ENCODE measurements around the gene CCDC87.

The CCDC87 gene

DNA sequence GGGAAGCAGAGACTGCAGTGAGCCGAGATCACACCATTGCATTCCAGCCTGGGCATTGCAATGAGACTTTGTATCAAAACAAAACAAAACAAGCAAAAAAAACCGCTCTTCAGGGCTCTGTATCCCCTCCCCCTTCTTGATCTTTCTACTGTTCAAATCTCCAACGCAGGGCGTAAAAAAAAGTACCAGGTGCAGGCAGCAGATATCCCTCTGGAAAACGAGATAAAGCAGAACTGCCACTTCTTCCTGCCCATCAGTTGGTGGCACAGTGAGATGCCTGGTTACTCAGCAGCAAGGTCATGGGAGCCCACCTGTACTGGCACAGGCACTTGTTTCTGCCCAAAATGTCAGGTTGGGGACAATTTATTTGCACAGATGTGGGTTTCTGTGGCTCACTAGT is 11.3 kb upstream of the CCDC87 start:
- Histone ChIP-seq H3K36me3 (ENCODE audit: insufficient read depth) (no peaks in the 10 kb centered on the region), H3K4me3 (IDR thresholded peaks at IDR 0.05; ENCODE audit: insufficient read depth, low read depth, low read length) (no peak overlapping the region), H3K79me2 (ENCODE audit: insufficient read depth, low read depth) (no peaks in the 10 kb centered on the region), H3K4me2 (no peak overlapping the region), H3K9ac (no peak overlapping the region), H3K27me3 (ENCODE audit: insufficient read depth, low read depth) (no peaks in the 10 kb centered on the region), H2AFZ (ENCODE audit: low read depth) (no peak overlapping the region), H4K20me1 (ENCODE audit: insufficient read depth) (no peaks in the 10 kb centered on the region), H3K4me1 (ENCODE audit: low read depth, poor library complexity, severe bottlenecking) (no peaks in the 10 kb centered on the region), H3K27ac (no peak overlapping the region)
- TF ChIP-seq, protein P1, sequence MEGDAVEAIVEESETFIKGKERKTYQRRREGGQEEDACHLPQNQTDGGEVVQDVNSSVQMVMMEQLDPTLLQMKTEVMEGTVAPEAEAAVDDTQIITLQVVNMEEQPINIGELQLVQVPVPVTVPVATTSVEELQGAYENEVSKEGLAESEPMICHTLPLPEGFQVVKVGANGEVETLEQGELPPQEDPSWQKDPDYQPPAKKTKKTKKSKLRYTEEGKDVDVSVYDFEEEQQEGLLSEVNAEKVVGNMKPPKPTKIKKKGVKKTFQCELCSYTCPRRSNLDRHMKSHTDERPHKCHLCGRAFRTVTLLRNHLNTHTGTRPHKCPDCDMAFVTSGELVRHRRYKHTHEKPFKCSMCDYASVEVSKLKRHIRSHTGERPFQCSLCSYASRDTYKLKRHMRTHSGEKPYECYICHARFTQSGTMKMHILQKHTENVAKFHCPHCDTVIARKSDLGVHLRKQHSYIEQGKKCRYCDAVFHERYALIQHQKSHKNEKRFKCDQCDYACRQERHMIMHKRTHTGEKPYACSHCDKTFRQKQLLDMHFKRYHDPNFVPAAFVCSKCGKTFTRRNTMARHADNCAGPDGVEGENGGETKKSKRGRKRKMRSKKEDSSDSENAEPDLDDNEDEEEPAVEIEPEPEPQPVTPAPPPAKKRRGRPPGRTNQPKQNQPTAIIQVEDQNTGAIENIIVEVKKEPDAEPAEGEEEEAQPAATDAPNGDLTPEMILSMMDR (conservative IDR thresholded peaks at IDR 0.05; ENCODE audit: low read depth, low read length): no peak

DNA sequence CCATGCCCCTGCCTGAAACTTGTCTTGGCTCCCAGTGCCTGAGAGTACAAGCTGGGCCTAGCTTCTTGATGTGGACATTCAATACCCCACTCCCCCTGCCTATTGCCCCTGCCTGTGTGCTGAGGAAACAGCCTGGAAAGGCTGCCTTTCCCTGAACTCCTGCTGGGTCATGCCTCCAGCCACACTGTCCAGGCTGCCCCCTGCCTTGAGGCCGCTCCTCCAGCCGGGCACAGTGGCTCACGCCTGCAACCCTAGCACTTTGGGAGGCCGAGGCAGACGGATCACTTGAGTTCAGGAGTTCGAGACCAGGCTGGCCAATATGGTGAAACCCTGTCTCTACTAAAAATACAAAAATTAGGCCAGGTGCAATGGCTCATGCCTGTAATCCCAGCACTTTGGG is 10.2 kb upstream of the CCDC87 start:
- no peaks in the 10 kb centered on the region for H4K20me1 ChIP-seq (ENCODE audit: insufficient read depth)
- TF ChIP-seq, protein P1 (conservative IDR thresholded peaks at IDR 0.05; ENCODE audit: low read depth, low read length): no peak
- no peaks in the 10 kb centered on the region for H3K36me3 ChIP-seq (ENCODE audit: insufficient read depth)
- H3K27ac ChIP-seq: no peak overlapping the region
- no peak overlapping the region for H3K4me2 ChIP-seq
- no peaks in the 10 kb centered on the region for H3K79me2 ChIP-seq (ENCODE audit: insufficient read depth, low read depth)
- no peak overlapping the region for H2AFZ ChIP-seq (ENCODE audit: low read depth)
- H3K4me3 ChIP-seq (IDR thresholded peaks at IDR 0.05; ENCODE audit: insufficient read depth, low read depth, low read length): no peak overlapping the region
- H3K4me1 ChIP-seq (ENCODE audit: low read depth, poor library complexity, severe bottlenecking): no peaks in the 10 kb centered on the region
- H3K27me3 ChIP-seq (ENCODE audit: insufficient read depth, low read depth): no peaks in the 10 kb centered on the region
- no peak overlapping the region for H3K9ac ChIP-seq

DNA sequence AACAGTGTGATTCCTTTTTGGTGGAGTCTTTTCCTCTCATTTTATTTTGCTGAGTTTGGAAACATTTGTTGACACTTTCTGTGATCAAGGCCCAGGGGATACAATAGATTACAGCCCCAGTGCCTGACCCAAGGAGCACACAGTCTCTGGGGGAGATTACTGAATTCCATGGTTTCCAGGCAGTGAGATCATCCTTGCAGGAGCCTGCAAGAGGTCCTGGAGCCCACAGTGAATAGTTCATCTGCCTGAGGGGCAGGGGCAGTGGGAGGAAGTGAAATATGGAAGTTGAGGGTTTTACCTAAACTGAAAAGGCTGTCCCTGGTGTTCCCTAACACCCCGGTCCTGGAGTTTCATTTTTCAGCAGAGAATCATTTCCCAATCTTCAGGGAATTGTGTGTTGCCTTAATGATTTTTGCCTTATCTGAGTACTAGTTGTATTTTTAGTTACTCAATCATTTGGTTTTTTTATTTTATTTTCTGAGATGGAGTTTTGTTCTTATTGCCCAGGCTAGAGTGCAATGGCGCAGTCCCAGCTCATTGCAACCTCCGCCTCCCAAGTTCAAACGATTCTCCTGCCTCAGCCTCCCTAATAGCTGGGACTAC is 7.9 kb upstream of the CCDC87 start:
- Histone ChIP-seq H4K20me1 (ENCODE audit: insufficient read depth) (no peaks in the 10 kb centered on the region), H3K4me1 (ENCODE audit: low read depth, poor library complexity, severe bottlenecking) (no peaks in the 10 kb centered on the region), H2AFZ (ENCODE audit: low read depth) (no peak overlapping the region), H3K4me3 (IDR thresholded peaks at IDR 0.05; ENCODE audit: insufficient read depth, low read depth, low read length) (no peak overlapping the region), H3K27ac (no peak overlapping the region), H3K4me2 (no peak overlapping the region), H3K27me3 (ENCODE audit: insufficient read depth, low read depth) (no peaks in the 10 kb centered on the region), H3K79me2 (ENCODE audit: insufficient read depth, low read depth) (no peaks in the 10 kb centered on the region), H3K36me3 (ENCODE audit: insufficient read depth) (no peaks in the 10 kb centered on the region), H3K9ac (no peak overlapping the region)
- TF ChIP-seq, protein P1 (conservative IDR thresholded peaks at IDR 0.05; ENCODE audit: low read depth, low read length): no peak

DNA sequence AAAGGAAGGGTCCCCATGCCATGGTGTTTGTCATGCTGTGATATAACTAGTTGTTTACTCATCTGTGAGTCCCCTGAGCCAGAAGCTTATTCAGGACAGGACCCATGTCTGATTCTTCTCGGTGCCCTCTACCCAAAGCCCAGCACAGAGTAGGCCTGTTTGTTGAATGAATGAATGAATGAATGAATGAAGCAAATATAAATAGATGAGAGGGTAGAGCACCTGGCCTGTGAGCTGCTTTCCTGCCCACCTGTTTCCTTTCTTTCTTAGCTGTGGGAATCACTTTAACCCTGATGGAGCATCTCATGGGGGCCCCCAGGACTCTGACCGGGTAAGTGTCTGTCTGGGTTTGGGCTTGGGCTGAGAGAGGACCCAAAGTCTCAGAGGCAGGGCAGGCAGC is 7.4 kb upstream of the CCDC87 start:
- no peaks in the 10 kb centered on the region for H3K27me3 ChIP-seq (ENCODE audit: insufficient read depth, low read depth)
- H3K4me2 ChIP-seq: no peak overlapping the region
- H3K79me2 ChIP-seq (ENCODE audit: insufficient read depth, low read depth): no peaks in the 10 kb centered on the region
- H3K9ac ChIP-seq: no peak overlapping the region
- H4K20me1 ChIP-seq (ENCODE audit: insufficient read depth): no peaks in the 10 kb centered on the region
- H3K36me3 ChIP-seq (ENCODE audit: insufficient read depth): no peaks in the 10 kb centered on the region
- H3K4me1 ChIP-seq (ENCODE audit: low read depth, poor library complexity, severe bottlenecking): no peaks in the 10 kb centered on the region
- H3K27ac ChIP-seq: no peak overlapping the region
- no peak overlapping the region for H3K4me3 ChIP-seq (IDR thresholded peaks at IDR 0.05; ENCODE audit: insufficient read depth, low read depth, low read length)
- no peak overlapping the region for H2AFZ ChIP-seq (ENCODE audit: low read depth)
- TF ChIP-seq, protein P1 (conservative IDR thresholded peaks at IDR 0.05; ENCODE audit: low read depth, low read length): no peak
